Mucosa of rectum (tissue), 2 donors: ENCODE measurements around the gene GRK6.

Experiments
- H3K27ac ChIP-seq, 2 donors: one replicate each; pipeline ENCODE4 v1.7.0; 2013; ENCODE audit warnings: inconsistent platforms in 2 of 2, low read depth in 2 of 2, low read length in 2 of 2
- H3K27me3 ChIP-seq, 2 donors: one replicate each; pipeline ENCODE4 v1.7.0; 2013; ENCODE audit warnings: low read length in 2 of 2; ENCODE audit not compliant: control insufficient read depth in 2 of 2, insufficient read depth in 2 of 2
- H3K36me3 ChIP-seq, 2 donors: one replicate each; pipeline ENCODE4 v1.7.0; 2013; ENCODE audit warnings: low read length in 2 of 2; ENCODE audit not compliant: control insufficient read depth in 2 of 2, insufficient read depth in 2 of 2
- H3K4me1 ChIP-seq, 2 donors: one replicate each; pipeline ENCODE4 v1.7.0; 2013; ENCODE audit warnings: low read length in 2 of 2, mild to moderate bottlenecking in 1 of 2; ENCODE audit not compliant: control insufficient read depth in 2 of 2, insufficient read depth in 2 of 2
- H3K4me3 ChIP-seq, 2 donors: one replicate each; pipeline ENCODE4 v1.7.0; 2013; ENCODE audit warnings: low read length in 2 of 2
- H3K9ac ChIP-seq, 2 donors: one replicate each; pipeline ENCODE4 v1.7.0; 2013; ENCODE audit warnings: low read length in 2 of 2, low read depth in 1 of 2, mild to moderate bottlenecking in 1 of 2
- H3K9me3 ChIP-seq, 2 donors: one replicate each; pipeline ENCODE4 v1.7.0; 2013; ENCODE audit warnings: low read length in 2 of 2; ENCODE audit not compliant: control insufficient read depth in 2 of 2
- donor health status: healthy.
- donor health status: Normal muscosa, but diverticular disease.

The GRK6 gene

GRCh38 chr5:177387405-177387804 lies 39.1 kb upstream of the GRK6 start:
- Histone ChIP-seq H3K36me3 (no peaks in the 10 kb centered on the region), H3K27ac (no peak overlapping the region)

GRCh38 chr5:177388521-177389052 lies 37.9 kb upstream of the GRK6 start:
- H3K27ac ChIP-seq, result peak overlapping the region in 1 of 2 donors; percentile 50
- H3K9ac ChIP-seq, result no peak overlapping the region
- H3K4me3 ChIP-seq, result no peak overlapping the region
- no peaks in the 10 kb centered on the region for H3K36me3 ChIP-seq
- H3K27me3 ChIP-seq, result no peaks in the 10 kb centered on the region
- H3K9me3 ChIP-seq, result no peaks in the 10 kb centered on the region
- H3K4me1 ChIP-seq, result peaks cover 6 to 10% of the 10 kb centered on the region in 2 donors

More at GRCh38 chr5:177387405-177387804, 39.1 kb upstream of the GRK6 start:
- Histone ChIP-seq H3K9me3 (no peaks in the 10 kb centered on the region), H3K4me1 (peaks cover 6 to 10% of the 10 kb centered on the region in 2 donors), H3K4me3 (no peak overlapping the region), H3K27me3 (peaks cover 0 to 1% of the 10 kb centered on the region in 2 donors), H3K9ac (no peak overlapping the region)

GRCh38 chr5:177389241-177390169 lies 37.0 kb upstream of the GRK6 start:
- Histone ChIP-seq H3K4me1 (peaks cover 6 to 10% of the 10 kb centered on the region in 2 donors), H3K36me3 (no peaks in the 10 kb centered on the region), H3K9me3 (no peaks in the 10 kb centered on the region), H3K9ac (peak overlapping the region in 1 of 2 donors; percentile 54), H3K27ac (peak overlapping the region; percentile 11 to 50), H3K27me3 (no peaks in the 10 kb centered on the region), H3K4me3 (peak overlapping the region in 1 of 2 donors; percentile 38)

- no peak overlapping the region for H3K9ac ChIP-seq
- H3K27ac ChIP-seq, result peak overlapping the region in 1 of 2 donors; percentile 50
- H3K9me3 ChIP-seq, result no peaks in the 10 kb centered on the region
- peaks cover 6 to 10% of the 10 kb centered on the region in 2 donors for H3K4me1 ChIP-seq
- no peak overlapping the region for H3K4me3 ChIP-seq
- H3K36me3 ChIP-seq, result no peaks in the 10 kb centered on the region
- H3K27me3 ChIP-seq, result no peaks in the 10 kb centered on the region
Observed at GRCh38 chr5:177390363-177391300, 35.8 kb upstream of the GRK6 start.

- H3K27ac ChIP-seq, result no peak overlapping the region
- H3K9me3 ChIP-seq, result no peaks in the 10 kb centered on the region
- H3K4me3 ChIP-seq, result no peak overlapping the region
- no peak overlapping the region for H3K9ac ChIP-seq
- H3K36me3 ChIP-seq, result no peaks in the 10 kb centered on the region
- no peaks in the 10 kb centered on the region for H3K27me3 ChIP-seq
- peaks cover 6 to 10% of the 10 kb centered on the region in 2 donors for H3K4me1 ChIP-seq
Observed at GRCh38 chr5:177392765-177393164, 33.7 kb upstream of the GRK6 start.

- Histone ChIP-seq H3K27ac (no peak overlapping the region), H3K4me1 (peaks cover 6 to 10% of the 10 kb centered on the region in 2 donors), H3K9ac (no peak overlapping the region), H3K36me3 (no peaks in the 10 kb centered on the region), H3K4me3 (no peak overlapping the region), H3K27me3 (no peaks in the 10 kb centered on the region), H3K9me3 (no peaks in the 10 kb centered on the region)
Observed at GRCh38 chr5:177393206-177393765, 33.2 kb upstream of the GRK6 start.

- Histone ChIP-seq H3K36me3 (no peaks in the 10 kb centered on the region), H3K27ac (no peak overlapping the region), H3K9ac (no peak overlapping the region), H3K4me1 (peaks cover 6 to 10% of the 10 kb centered on the region in 2 donors), H3K27me3 (no peaks in the 10 kb centered on the region), H3K9me3 (no peaks in the 10 kb centered on the region), H3K4me3 (no peak overlapping the region)
Observed at GRCh38 chr5:177393990-177394389, 32.5 kb upstream of the GRK6 start.

- Histone ChIP-seq H3K36me3 (no peaks in the 10 kb centered on the region), H3K27ac (no peak overlapping the region), H3K27me3 (peaks cover 0 to 3% of the 10 kb centered on the region in 2 donors), H3K9ac (no peak overlapping the region), H3K4me1 (peaks cover 10 to 13% of the 10 kb centered on the region in 2 donors), H3K4me3 (no peak overlapping the region), H3K9me3 (no peaks in the 10 kb centered on the region)
Observed at GRCh38 chr5:177396078-177396477, 30.4 kb upstream of the GRK6 start.

- H3K36me3 ChIP-seq, result no peaks in the 10 kb centered on the region
- no peak overlapping the region for H3K9ac ChIP-seq
- H3K4me3 ChIP-seq, result no peak overlapping the region
- no peaks in the 10 kb centered on the region for H3K9me3 ChIP-seq
- H3K4me1 ChIP-seq, result peaks cover 10 to 14% of the 10 kb centered on the region in 2 donors
- no peak overlapping the region for H3K27ac ChIP-seq
- H3K27me3 ChIP-seq, result peaks cover 0 to 3% of the 10 kb centered on the region in 2 donors
Observed at GRCh38 chr5:177396807-177397206, 29.7 kb upstream of the GRK6 start.
